Measurements from ENCODE around the gene ANGPTL2. TPM values are rescaled to one million over a fixed set of nuclear protein-coding genes. Genes with fewer than 3 reads are reported as not detected.
"Not testable (repeated sequence)": the region's sequence is repeated elsewhere in the genome, so short reads cannot be mapped to it uniquely, and the experiment has no call there.

The ANGPTL2 gene, protein sequence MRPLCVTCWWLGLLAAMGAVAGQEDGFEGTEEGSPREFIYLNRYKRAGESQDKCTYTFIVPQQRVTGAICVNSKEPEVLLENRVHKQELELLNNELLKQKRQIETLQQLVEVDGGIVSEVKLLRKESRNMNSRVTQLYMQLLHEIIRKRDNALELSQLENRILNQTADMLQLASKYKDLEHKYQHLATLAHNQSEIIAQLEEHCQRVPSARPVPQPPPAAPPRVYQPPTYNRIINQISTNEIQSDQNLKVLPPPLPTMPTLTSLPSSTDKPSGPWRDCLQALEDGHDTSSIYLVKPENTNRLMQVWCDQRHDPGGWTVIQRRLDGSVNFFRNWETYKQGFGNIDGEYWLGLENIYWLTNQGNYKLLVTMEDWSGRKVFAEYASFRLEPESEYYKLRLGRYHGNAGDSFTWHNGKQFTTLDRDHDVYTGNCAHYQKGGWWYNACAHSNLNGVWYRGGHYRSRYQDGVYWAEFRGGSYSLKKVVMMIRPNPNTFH
- total RNA-seq (2014; rRNA removed; shearing (Covaris generic)) (not detected in 2 replicates), total RNA-seq (2022) (not detected in 2 replicates), Bru-seq, nascent RNA (not detected), BruChase-seq, experiment 1, labeled RNA remaining after a 6-hour chase (not detected), BruChase-seq, experiment 2, labeled RNA remaining after a 2-hour chase (not detected)
- long read RNA-seq: 0 reads

DNA sequence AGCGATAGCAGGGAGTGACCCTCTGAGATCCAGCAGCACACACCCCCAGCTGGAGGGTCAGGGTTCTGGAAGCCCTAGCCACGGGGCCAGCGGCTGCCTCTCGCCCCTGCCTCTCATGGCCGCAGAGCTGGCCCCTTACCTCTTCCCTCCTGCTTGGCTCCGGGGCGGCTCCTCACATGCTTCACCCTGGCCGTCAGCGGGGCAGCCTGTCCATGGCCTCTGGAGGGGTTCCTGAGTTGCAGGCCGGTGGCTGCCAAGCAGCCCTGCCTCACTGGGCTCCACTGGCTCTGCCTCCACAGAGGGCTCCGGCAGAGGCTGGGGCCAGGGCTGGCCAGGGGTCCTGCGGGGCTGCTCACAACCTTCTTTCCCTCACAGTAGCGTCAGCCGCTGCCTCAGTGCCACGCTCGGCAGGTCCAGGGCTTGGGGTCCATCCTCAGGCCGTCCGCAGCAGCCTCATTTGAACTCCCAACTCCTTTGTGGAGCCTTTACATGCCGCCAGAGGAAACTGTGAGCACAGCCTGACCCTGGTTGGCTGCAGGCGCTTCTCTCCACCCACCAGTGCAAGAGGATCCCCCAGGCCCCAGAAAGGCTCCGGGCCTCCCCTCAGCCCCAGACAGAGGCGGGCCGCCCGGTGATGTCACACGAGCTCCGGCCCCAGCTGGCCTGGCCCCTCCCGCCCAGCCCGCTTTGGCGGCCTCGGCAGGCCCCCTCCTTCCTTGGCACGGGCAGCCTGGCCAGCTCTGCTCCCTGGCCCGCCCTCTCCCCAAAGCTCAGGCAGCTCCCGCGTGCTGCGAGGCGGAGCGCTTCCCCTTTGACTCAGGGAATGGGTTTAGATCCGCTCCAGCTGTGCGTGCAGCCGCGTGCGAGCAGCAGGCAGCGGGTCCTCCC, at the start of gene ANGPTL2:
ANGPTL2 (minus strand) TSS at position 460 of the 888 bp plus-strand sequence. CDS start 13,904 bp downstream, outside the sequence.
- BruUV-seq (replicated peaks): no TSS peak
- DNase-seq (ENCODE audit: low spot score): no peak
- intact Hi-C loops (cut with micrococcal nuclease; ENCODE audit: unreplicated experiment): no loop called here
- H3K4me3 ChIP-seq (ENCODE audit: low read depth, low read length, poor library complexity, severe bottlenecking): no peak within 1 kb of the TSS
- ChIA-PET POLR2A (no interaction called here), CTCF (ENCODE audit: unreplicated experiment) (no interaction called here)
- H4K20me1 ChIP-seq (ENCODE audit: insufficient read depth, low read length): no peaks in the 10 kb centered on the region
- no peak within 1 kb of the TSS for H2AFZ ChIP-seq (ENCODE audit: low read length)
- TF ChIP-seq, protein P1, sequence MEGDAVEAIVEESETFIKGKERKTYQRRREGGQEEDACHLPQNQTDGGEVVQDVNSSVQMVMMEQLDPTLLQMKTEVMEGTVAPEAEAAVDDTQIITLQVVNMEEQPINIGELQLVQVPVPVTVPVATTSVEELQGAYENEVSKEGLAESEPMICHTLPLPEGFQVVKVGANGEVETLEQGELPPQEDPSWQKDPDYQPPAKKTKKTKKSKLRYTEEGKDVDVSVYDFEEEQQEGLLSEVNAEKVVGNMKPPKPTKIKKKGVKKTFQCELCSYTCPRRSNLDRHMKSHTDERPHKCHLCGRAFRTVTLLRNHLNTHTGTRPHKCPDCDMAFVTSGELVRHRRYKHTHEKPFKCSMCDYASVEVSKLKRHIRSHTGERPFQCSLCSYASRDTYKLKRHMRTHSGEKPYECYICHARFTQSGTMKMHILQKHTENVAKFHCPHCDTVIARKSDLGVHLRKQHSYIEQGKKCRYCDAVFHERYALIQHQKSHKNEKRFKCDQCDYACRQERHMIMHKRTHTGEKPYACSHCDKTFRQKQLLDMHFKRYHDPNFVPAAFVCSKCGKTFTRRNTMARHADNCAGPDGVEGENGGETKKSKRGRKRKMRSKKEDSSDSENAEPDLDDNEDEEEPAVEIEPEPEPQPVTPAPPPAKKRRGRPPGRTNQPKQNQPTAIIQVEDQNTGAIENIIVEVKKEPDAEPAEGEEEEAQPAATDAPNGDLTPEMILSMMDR (conservative IDR thresholded peaks at IDR 0.05; ENCODE audit: low read length): no peak
- no peak for TF ChIP-seq EZH2phosphoT487 (IDR thresholded peaks at IDR 0.05; ENCODE audit: borderline replicate concordance, low read depth, low read length)
- no peak within 1 kb of the TSS for H3K27ac ChIP-seq (ENCODE audit: low read depth, low read length, poor library complexity, severe bottlenecking)
- H3K79me2 ChIP-seq (ENCODE audit: insufficient read depth, low read depth, low read length): no peaks in the 10 kb centered on the region
- H3K36me3 ChIP-seq (ENCODE audit: insufficient read depth, low read length): no peaks in the 10 kb centered on the region
- peaks cover 4% of the 10 kb centered on the region for H3K4me1 ChIP-seq (ENCODE audit: insufficient read depth, low read length, poor library complexity, severe bottlenecking)
- no peaks in the 10 kb centered on the region for H3K9me2 ChIP-seq (ENCODE audit: insufficient read depth, low read length)
- no peak within 1 kb of the TSS for H3K4me2 ChIP-seq (ENCODE audit: low read length)
- H3K9me3 ChIP-seq (ENCODE audit: low read length): no peaks in the 10 kb centered on the region

DNA sequence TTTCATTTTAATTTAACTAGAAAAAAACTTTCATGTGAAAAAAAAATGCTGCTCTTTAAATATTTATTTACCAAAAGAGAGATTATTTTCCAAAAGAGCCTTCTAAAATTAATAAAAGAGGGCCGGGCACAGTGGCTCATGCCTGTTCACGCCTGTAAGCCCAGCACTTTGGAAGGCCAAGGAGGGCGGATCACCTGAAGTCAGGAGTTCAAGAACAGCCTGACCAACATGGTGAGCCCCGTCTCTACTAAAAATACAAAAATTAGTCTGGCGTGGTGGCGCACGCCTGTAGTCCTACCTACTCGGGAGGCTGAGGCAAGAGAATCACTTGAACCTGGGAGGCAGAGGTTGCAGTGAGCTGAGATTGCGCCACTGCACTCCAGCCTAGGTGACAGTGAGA, 48.9 kb upstream of the ANGPTL2 start:
- H3K79me2 ChIP-seq (ENCODE audit: insufficient read depth, low read depth, low read length); H3K9me3 ChIP-seq (ENCODE audit: low read length); H4K20me1 ChIP-seq (ENCODE audit: insufficient read depth, low read length); H3K4me2 ChIP-seq (ENCODE audit: low read length); H2AFZ ChIP-seq (ENCODE audit: low read length); BruUV-seq (replicated peaks); H3K36me3 ChIP-seq (ENCODE audit: insufficient read depth, low read length); H3K27ac ChIP-seq (ENCODE audit: low read depth, low read length, poor library complexity, severe bottlenecking); H3K4me3 ChIP-seq (ENCODE audit: low read depth, low read length, poor library complexity, severe bottlenecking); intact Hi-C loops (cut with micrococcal nuclease; ENCODE audit: unreplicated experiment); CTCF ChIA-PET (ENCODE audit: unreplicated experiment); H3K9me2 ChIP-seq (ENCODE audit: insufficient read depth, low read length); DNase-seq (ENCODE audit: low spot score): not testable (repeated sequence)
- peaks cover 34% of the 10 kb centered on the region for H3K4me1 ChIP-seq (ENCODE audit: insufficient read depth, low read length, poor library complexity, severe bottlenecking)
- POLR2A ChIA-PET: interaction anchor here (0.7 kb wide), 1 partner anchor 26 kb away, joined by 3 read pairs; no protein-coding TSS in a partner anchor

DNA sequence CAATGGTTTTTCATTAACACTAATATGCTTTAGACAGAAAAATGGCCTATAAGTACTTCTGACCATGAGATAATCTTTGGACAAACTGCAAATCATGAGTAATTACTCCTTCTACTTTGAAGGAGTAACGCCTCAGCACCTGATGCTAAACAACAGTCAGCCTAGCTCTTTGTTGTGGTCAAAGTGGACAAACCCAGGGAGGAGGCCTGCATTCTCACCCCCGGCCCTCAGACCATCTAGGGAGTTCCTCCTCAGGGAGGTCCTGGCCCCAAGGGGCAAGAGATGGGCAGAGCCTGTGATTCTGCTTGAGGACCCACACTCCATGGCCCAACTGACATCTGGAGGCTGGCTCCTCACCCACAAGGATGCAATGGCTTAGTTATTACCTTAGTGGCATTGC, 48.2 kb upstream of the ANGPTL2 start:
- Histone ChIP-seq H3K79me2 (ENCODE audit: insufficient read depth, low read depth, low read length) (no peaks in the 10 kb centered on the region), H4K20me1 (ENCODE audit: insufficient read depth, low read length) (no peaks in the 10 kb centered on the region), H3K9me3 (ENCODE audit: low read length) (no peaks in the 10 kb centered on the region), H2AFZ (ENCODE audit: low read length) (no peak overlapping the region), H3K36me3 (ENCODE audit: insufficient read depth, low read length) (no peaks in the 10 kb centered on the region), H3K4me3 (ENCODE audit: low read depth, low read length, poor library complexity, severe bottlenecking) (no peak overlapping the region), H3K4me1 (ENCODE audit: insufficient read depth, low read length, poor library complexity, severe bottlenecking) (peaks cover 41% of the 10 kb centered on the region), H3K9me2 (ENCODE audit: insufficient read depth, low read length) (no peaks in the 10 kb centered on the region), H3K27ac (ENCODE audit: low read depth, low read length, poor library complexity, severe bottlenecking) (no peak overlapping the region), H3K4me2 (ENCODE audit: low read length) (no peak overlapping the region)
- no peak for TF ChIP-seq EZH2phosphoT487 (IDR thresholded peaks at IDR 0.05; ENCODE audit: borderline replicate concordance, low read depth, low read length)
- TF ChIP-seq, protein P1 (conservative IDR thresholded peaks at IDR 0.05; ENCODE audit: low read length): no peak
- ChIA-PET CTCF (ENCODE audit: unreplicated experiment) (no interaction called here), POLR2A (interaction anchor here (1.0 kb wide), 1 partner anchor 14 kb away, joined by 3 read pairs; no protein-coding TSS in a partner anchor)
- BruUV-seq (replicated peaks): no TSS peak
- intact Hi-C loops (cut with micrococcal nuclease; ENCODE audit: unreplicated experiment): no loop called here
- DNase-seq (ENCODE audit: low spot score): no peak
